Sigmoid colon (tissue), 4 donors: Measurements from ENCODE around the gene PNMA5.

Source experiments
- EP300 ChIP-seq, 4 donors: sonication (generic); formaldehyde crosslinking; IDR thresholded peaks; one replicate each; pipeline ENCODE4 v1.6.1; 2017; ENCODE audit warnings: antibody characterized with exemption in 4 of 4
- TF ChIP-seq, protein P1 (sequence below), 4 experiments: fragments of 450-650 bp in 3 of 4; fragments of 200-600 bp in 1 of 4; IDR thresholded peaks; one replicate each; pipeline ENCODE4 v1.5.1; 2016 to 2019; ENCODE audit warnings: antibody characterized with exemption in 4 of 4, mild to moderate bottlenecking in 3 of 4, moderate library complexity in 2 of 4

DNA sequence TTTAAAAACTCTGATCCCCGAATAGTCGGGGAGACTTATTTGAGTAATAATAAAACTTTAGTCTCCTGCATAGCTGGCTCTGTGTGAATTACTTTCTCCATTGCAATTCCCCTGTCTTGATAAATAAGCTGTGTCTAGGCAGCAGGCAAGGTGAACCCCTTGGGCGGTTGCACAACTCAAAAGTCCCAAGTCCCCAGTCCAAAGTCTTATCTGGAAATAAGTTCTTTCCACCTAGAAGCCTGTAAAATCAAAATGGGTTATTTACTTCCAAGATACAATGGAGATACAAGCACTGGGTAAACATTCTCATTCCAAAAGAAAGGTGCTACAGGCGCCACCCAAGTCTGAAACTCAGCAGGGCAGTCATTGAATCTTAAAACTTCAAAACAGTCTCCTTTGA lies 10.1 kb upstream of the PNMA5 start:
- TF ChIP-seq, protein P1, sequence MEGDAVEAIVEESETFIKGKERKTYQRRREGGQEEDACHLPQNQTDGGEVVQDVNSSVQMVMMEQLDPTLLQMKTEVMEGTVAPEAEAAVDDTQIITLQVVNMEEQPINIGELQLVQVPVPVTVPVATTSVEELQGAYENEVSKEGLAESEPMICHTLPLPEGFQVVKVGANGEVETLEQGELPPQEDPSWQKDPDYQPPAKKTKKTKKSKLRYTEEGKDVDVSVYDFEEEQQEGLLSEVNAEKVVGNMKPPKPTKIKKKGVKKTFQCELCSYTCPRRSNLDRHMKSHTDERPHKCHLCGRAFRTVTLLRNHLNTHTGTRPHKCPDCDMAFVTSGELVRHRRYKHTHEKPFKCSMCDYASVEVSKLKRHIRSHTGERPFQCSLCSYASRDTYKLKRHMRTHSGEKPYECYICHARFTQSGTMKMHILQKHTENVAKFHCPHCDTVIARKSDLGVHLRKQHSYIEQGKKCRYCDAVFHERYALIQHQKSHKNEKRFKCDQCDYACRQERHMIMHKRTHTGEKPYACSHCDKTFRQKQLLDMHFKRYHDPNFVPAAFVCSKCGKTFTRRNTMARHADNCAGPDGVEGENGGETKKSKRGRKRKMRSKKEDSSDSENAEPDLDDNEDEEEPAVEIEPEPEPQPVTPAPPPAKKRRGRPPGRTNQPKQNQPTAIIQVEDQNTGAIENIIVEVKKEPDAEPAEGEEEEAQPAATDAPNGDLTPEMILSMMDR (IDR thresholded peaks at IDR 0.05) = no peak
- TF ChIP-seq EP300 (IDR thresholded peaks at IDR 0.05) = no peak
